Psoas muscle (tissue), 8 donors: ENCODE results near the gene THAP7. TPM values are rescaled to one million over a fixed set of nuclear protein-coding genes. Genes with fewer than 3 reads are reported as not detected.

Experiments used
- ATAC-seq, 4 donors: fragments of 200-7000 bp; cut with Tn5 transposase; one replicate each; pipeline ENCODE4 v1.9.1; 2020; ENCODE audit warnings: moderate library complexity in 3 of 4, mild to moderate bottlenecking in 2 of 4
- DNase-seq, 2 donors: peaks; one replicate each; pipeline ENCODE4 v3.0.0-alpha.2; 2020
- H3K27ac ChIP-seq: fragments of 200-600 bp; one replicate; pipeline ENCODE4 v1.8.0; 2022
- H3K27me3 ChIP-seq, 3 donors: fragments of 200-600 bp in 1 of 3; one replicate each; pipeline versions ENCODE4 v1.6.1 to v1.8.0; 2013 to 2022; ENCODE audit warnings: low read length in 2 of 3, mild to moderate bottlenecking in 2 of 3, moderate library complexity in 1 of 3; ENCODE audit not compliant: insufficient read depth in 3 of 3
- H3K36me3 ChIP-seq, 2 donors: fragments of 200-600 bp in 1 of 2; one replicate each; pipeline versions ENCODE4 v1.6.1 to v1.8.0; 2013 to 2022; ENCODE audit warnings: low read depth in 1 of 2, mild to moderate bottlenecking in 1 of 2, moderate library complexity in 1 of 2; ENCODE audit not compliant: insufficient read depth in 1 of 2
- H3K4me1 ChIP-seq: fragments of 200-600 bp; one replicate; pipeline ENCODE4 v1.8.0; 2022
- H3K4me3 ChIP-seq: fragments of 200-600 bp; one replicate; pipeline ENCODE4 v1.8.0; 2022; ENCODE audit warnings: mild to moderate bottlenecking
- H3K9me3 ChIP-seq: fragments of 200-600 bp; one replicate; pipeline ENCODE4 v1.8.0; 2022
- whole genome bisulfite sequencing, 3 donors: extraction: QIAGEN DNeasy Blood & Tissue Kit; methylation state at CpG; one replicate each; pipeline versions ENCODE4 v1.1.6 to v1.1.7; 2013; 5-methylcytosine and 5-hydroxymethylcytosine counted together
- intact Hi-C, 2 donors: fragments of 100-400 bp; cut with DNase I; formaldehyde crosslinking; loops; one replicate each; pipeline versions ENCODE4 v1.11.0 to v1.14.2; 2022
- polyA plus RNA-seq, 3 donors: library from polyadenylated mRNA; stranded (reverse); fragments of 200-250 nt; gene quantifications; one replicate each; pipeline ENCODE4 v1.2.3, GENCODE V29; 2013
- total RNA-seq, 4 donors: library from RNA; stranded (reverse); fragmentation: NEBNext Ultra II Directional in 2 of 4; extraction: Animal tissue kit (Norgen Biotek cat#: 25700) in 2 of 4; gene quantifications; one replicate each; pipeline versions ENCODE4 v1.2.1 to v1.2.4, GENCODE V29; 2021 to 2023
- TF ChIP-seq, protein P1 (sequence below): fragments of 200-600 bp; IDR thresholded peaks from one replicate; pipeline ENCODE4 v1.8.0; 2022; ENCODE audit warnings: antibody characterized with exemption
- donor health status: healthy with polysubstance abuse.
- donor health status: DM: no; HTN: no; CAD: no; lungs with moderate emphysema.
- donor health status: Bipolar disorder and iron deficiency.
- donor health status: healthy.
- donor health status: DM: yes; HTN: yes; CAD: no.
- donor health status: DM: no; HTN: no; CAD: no.
- donor health status: DM: no; HTN: no; CAD: no.
- donor health status: DM: yes; HTN: yes; CAD: no.

THAP7 gene
- total and polyA plus RNA-seq, 7 donors = 25.2 to 67.5 (median 39.2) TPM

DNA sequence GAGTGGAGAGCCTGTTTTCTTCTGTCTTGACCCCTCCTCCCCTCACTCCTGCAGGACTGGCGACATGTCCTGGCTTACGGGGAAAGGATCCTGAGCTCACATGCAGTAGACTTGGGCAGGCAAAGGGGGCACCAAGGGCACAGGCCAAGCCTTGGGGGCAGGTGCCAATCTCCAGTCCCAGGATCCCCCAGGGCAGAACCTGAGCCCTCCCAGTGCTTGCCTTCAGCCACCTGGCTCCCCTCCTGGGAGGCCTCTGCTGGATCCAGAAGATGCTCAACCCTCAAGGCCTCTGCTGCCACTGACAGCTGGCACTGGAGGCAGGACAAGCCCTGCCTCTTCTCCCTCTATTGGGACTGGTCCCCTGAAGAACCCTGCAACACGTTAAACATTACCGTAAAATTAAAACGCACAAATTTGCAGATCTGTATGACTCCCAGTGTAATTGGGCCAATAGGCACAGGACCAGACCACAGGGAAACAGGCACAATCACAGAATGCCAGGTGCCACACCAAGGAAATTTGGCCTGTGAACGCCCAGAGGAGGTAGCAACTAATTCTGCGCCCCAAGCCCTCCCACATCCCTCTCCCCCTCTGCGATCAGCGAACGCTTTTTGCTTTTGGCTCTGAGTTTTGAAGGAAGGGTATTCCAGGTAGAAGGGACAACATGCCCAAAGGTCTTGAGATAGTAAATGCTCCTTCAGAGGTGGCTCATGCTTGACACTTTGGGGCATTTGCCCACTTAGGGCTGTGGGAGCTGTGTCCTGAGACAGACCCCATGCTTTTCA, 20.8 kb downstream of the THAP7 start:
- TF ChIP-seq, protein P1, sequence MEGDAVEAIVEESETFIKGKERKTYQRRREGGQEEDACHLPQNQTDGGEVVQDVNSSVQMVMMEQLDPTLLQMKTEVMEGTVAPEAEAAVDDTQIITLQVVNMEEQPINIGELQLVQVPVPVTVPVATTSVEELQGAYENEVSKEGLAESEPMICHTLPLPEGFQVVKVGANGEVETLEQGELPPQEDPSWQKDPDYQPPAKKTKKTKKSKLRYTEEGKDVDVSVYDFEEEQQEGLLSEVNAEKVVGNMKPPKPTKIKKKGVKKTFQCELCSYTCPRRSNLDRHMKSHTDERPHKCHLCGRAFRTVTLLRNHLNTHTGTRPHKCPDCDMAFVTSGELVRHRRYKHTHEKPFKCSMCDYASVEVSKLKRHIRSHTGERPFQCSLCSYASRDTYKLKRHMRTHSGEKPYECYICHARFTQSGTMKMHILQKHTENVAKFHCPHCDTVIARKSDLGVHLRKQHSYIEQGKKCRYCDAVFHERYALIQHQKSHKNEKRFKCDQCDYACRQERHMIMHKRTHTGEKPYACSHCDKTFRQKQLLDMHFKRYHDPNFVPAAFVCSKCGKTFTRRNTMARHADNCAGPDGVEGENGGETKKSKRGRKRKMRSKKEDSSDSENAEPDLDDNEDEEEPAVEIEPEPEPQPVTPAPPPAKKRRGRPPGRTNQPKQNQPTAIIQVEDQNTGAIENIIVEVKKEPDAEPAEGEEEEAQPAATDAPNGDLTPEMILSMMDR = no peak
- Histone ChIP-seq H3K4me3 (peak overlapping the region; percentile 85), H3K27ac (peak overlapping the region; percentile 95), H3K27me3 (no peaks in the 10 kb centered on the region), H3K4me1 (peaks cover 27% of the 10 kb centered on the region), H3K36me3 (peaks cover 0 to 27% of the 10 kb centered on the region in 2 donors), H3K9me3 (no peaks in the 10 kb centered on the region)
- ATAC-seq (no peak), DNase-seq (no peak)
- intact Hi-C loops = loop anchor here (2.0 to 10.0 kb wide), 3 partner anchors 56 to 96 kb away; partner anchors contain the start of gene LRRC74B (in 1 of the 2)
- WGBS, 3 donors = 42 to 49% (median 48%) methylated on average over 10 of the region's 10 CpGs

DNA sequence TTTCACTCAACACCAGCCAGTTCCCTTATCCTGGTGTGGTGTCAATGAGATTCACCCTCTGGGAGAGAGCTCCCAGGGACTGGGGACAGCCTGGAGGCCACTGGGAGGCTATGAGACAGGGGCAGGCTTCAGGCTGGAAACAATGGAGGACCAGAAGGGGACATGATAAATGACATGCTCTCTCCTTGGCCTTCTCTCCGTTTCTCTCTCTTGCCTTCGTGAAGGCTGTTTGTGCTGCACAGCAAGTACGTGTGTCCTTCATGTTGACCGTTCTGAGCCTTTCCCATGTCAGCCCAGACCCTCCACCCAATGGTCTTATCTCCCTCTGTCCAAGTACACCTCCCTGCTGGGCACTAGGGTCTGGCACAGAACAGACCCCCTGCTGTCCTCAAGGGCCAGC, 21.4 kb downstream of the THAP7 start:
- Histone ChIP-seq H3K9me3 (no peaks in the 10 kb centered on the region), H3K4me1 (peaks cover 27% of the 10 kb centered on the region), H3K4me3 (peak overlapping the region; percentile 85), H3K27ac (peak overlapping the region; percentile 95), H3K36me3 (peaks cover 0 to 21% of the 10 kb centered on the region in 2 donors), H3K27me3 (no peaks in the 10 kb centered on the region)
- 75 to 80% (median 79%) methylated on average over 4 of the region's 4 CpGs for WGBS, 3 donors
- DNase-seq = no peak
- no peak for ATAC-seq
- TF ChIP-seq, protein P1 = no peak
- intact Hi-C loops = loop anchor here (2.0 to 10.0 kb wide), 3 partner anchors 56 to 96 kb away; partner anchors contain the start of gene LRRC74B (in 1 of the 2)

DNA sequence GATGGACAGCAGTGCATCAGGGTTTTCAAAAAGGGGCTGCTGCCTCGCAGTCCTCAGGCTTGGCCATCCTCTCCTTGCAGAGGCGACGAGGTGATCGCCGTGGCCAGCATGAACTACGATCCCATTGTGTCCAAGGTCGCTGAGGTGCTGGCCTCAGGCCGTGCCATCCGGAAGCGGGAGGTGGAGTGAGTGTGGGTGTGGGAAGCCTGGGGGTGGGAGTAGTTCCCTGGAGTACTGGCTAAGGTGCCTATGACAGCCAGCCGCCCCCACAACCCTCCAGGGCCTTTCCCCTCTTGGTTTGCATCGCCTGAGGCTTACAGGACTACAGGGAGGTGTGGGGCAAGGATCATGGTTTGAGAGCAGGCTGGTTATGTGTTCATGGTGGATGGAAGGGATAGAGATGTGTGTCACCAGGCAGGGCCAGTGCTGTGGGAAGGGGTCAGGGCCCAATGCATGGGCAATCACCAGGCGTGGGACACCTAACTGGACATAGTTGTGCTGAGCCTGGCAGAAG, 21.9 kb downstream of the THAP7 start:
- peaks cover 0 to 15% of the 10 kb centered on the region in 2 donors for H3K36me3 ChIP-seq
- H3K4me3 ChIP-seq = peak overlapping the region; percentile 48
- TF ChIP-seq, protein P1 = no peak
- no peaks in the 10 kb centered on the region for H3K9me3 ChIP-seq
- intact Hi-C loops = loop anchor here (2.0 to 10.0 kb wide), 3 partner anchors 55 to 95 kb away; partner anchors contain the start of gene LRRC74B (in 1 of the 2)
- ATAC-seq = no peak
- H3K27me3 ChIP-seq = no peaks in the 10 kb centered on the region
- DNase-seq = no peak
- H3K27ac ChIP-seq = no peak overlapping the region
- H3K4me1 ChIP-seq = peaks cover 27% of the 10 kb centered on the region
- 31 to 40% (median 34%) methylated on average over 13 of the region's 13 CpGs for WGBS, 3 donors

DNA sequence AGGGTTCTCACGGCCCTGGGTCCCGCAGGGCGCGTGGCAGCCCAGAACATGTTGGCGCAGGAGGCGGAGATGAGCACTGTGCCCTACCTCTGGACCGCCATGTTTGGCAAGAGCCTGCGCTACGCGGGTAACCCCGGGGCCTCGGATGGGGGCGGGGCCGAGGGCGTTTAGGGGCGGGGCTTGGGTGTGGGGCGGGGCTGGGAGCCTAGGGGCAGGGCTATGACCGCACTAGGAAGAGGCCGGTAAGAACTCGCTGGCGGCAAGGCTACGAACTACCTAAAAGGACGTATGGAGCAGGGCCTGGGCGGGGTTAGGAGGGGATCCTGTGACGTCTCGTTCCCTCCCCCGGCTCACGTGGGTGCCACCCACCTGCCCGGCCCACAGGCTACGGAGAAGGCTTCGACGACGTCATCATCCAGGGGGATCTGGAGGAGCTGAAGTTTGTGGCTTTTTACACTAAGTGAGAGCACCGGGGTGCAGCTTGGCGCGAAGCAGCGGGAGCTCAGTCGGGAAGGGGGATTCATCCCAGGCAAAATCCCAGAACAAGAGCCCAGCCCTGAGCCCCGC, 22.6 kb downstream of the THAP7 start:
- H3K27ac ChIP-seq = no peak overlapping the region
- peaks cover 27% of the 10 kb centered on the region for H3K4me1 ChIP-seq
- TF ChIP-seq, protein P1 = no peak
- 11 to 13% (median 12%) methylated on average over 37 to 39 of the region's 39 CpGs for WGBS, 3 donors
- H3K36me3 ChIP-seq = peaks cover 0 to 12% of the 10 kb centered on the region in 2 donors
- H3K9me3 ChIP-seq = no peaks in the 10 kb centered on the region
- DNase-seq = peak; percentile 71 to 82
- peak overlapping the region; percentile 48 for H3K4me3 ChIP-seq
- peak; percentile 36 to 61 (median 54) for ATAC-seq
- H3K27me3 ChIP-seq = no peaks in the 10 kb centered on the region
- intact Hi-C loops = no loop called here
